IPS-20b (cell line): ENCODE measurements around the gene PI4K2B.
A peak's percentile ranks its signal among the peaks of the same experiment; 100 is the strongest.
"Not testable (repeated sequence)": the region's sequence is repeated elsewhere in the genome, so short reads cannot be mapped to it uniquely, and the experiment has no call there.

Experiments
- H3K27ac ChIP-seq: one replicate; pipeline ENCODE4 v1.5.1; 2013; ENCODE audit warnings: low read length
- H3K27me3 ChIP-seq: 2 replicates; pipeline ENCODE4 v1.6.1; 2013; ENCODE audit warnings: mild to moderate bottlenecking, low read length, inconsistent platforms; ENCODE audit not compliant: insufficient read depth
- H3K36me3 ChIP-seq: 2 replicates; pipeline ENCODE4 v1.6.1; 2013; ENCODE audit warnings: low read depth, mild to moderate bottlenecking, inconsistent platforms, low read length, moderate library complexity; ENCODE audit not compliant: insufficient read depth
- H3K4me1 ChIP-seq: 2 replicates; pipeline ENCODE4 v1.6.1; 2013; ENCODE audit warnings: mild to moderate bottlenecking, control low read depth, inconsistent platforms, low read length, moderate library complexity; ENCODE audit not compliant: insufficient read depth
- H3K4me3 ChIP-seq: 2 replicates; pipeline ENCODE4 v1.5.1; 2013; ENCODE audit warnings: mild to moderate bottlenecking, low read length, inconsistent platforms
- H3K9ac ChIP-seq: 2 replicates; pipeline ENCODE4 v1.6.1; 2013; ENCODE audit warnings: low read depth, mild to moderate bottlenecking, inconsistent platforms, low read length, moderate library complexity
- H3K9me3 ChIP-seq: 2 replicates; pipeline ENCODE4 v1.6.1; 2013; ENCODE audit warnings: mild to moderate bottlenecking, low read depth, low read length, inconsistent platforms; ENCODE audit not compliant: insufficient read depth

The PI4K2B gene

DNA sequence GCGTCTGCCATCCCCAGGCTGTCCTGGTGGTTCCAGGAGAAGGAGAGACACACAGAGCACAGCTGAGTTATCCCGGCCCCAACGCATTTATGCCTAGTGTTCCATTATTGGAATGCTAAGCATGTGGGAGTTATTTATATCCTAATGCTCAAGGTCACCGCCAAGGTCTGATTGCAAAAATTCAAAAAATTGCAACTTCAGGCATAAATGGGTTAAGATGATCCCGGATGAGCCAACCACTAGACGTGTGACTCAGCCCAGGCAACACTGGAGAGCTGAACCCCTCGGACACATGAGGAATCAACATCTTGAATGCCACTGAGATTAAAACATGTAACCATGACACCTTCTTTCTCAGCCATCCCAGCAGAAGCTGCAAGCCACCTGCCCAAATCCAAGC is 74.9 kb downstream of the PI4K2B start:
- no peak overlapping the region for H3K9ac ChIP-seq
- no peak overlapping the region for H3K4me3 ChIP-seq
- H3K4me1 ChIP-seq = no peaks in the 10 kb centered on the region; the same call in 1 of the 2 replicates
- no peaks in the 10 kb centered on the region for H3K27me3 ChIP-seq
- no peak overlapping the region for H3K27ac ChIP-seq
- H3K9me3 ChIP-seq = no peaks in the 10 kb centered on the region
- H3K36me3 ChIP-seq = no peaks in the 10 kb centered on the region; the same call in 1 of the 2 replicates

GRCh38 chr4:25310066-25310802 is 76.4 kb downstream of the PI4K2B start:
- peaks cover 8% of the 10 kb centered on the region for H3K36me3 ChIP-seq
- H3K4me1 ChIP-seq = no peaks in the 10 kb centered on the region; the same call in 1 of the 2 replicates
- H3K27me3 ChIP-seq = no peaks in the 10 kb centered on the region
- H3K4me3 ChIP-seq = no peak overlapping the region
- no peaks in the 10 kb centered on the region for H3K9me3 ChIP-seq
- H3K27ac ChIP-seq = no peak overlapping the region
- H3K9ac ChIP-seq = no peak overlapping the region

DNA sequence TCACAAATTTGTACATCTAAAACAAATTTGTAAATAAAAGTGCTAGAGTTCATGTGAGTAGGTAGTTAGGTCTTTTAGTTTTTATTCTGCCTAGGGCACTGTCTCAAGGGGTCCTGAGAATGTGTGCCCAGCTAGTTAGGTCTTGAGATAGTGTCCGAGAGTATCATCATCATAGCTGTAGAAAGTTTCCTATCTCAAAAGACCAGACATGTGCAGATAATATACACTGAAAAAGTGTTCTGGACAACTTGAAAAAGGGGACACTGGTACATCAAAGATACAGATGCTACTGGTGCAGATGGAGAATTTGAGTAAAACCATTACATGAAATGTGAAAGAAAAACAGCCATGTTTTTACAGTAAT is 77.0 kb downstream of the PI4K2B start:
- H3K27ac ChIP-seq = no peak overlapping the region
- no peak overlapping the region for H3K9ac ChIP-seq
- no peaks in the 10 kb centered on the region; the same call in 1 of the 2 replicates for H3K4me1 ChIP-seq
- H3K36me3 ChIP-seq = peaks cover 9% of the 10 kb centered on the region
- H3K9me3 ChIP-seq = no peaks in the 10 kb centered on the region
- no peaks in the 10 kb centered on the region for H3K27me3 ChIP-seq
- H3K4me3 ChIP-seq = no peak overlapping the region

DNA sequence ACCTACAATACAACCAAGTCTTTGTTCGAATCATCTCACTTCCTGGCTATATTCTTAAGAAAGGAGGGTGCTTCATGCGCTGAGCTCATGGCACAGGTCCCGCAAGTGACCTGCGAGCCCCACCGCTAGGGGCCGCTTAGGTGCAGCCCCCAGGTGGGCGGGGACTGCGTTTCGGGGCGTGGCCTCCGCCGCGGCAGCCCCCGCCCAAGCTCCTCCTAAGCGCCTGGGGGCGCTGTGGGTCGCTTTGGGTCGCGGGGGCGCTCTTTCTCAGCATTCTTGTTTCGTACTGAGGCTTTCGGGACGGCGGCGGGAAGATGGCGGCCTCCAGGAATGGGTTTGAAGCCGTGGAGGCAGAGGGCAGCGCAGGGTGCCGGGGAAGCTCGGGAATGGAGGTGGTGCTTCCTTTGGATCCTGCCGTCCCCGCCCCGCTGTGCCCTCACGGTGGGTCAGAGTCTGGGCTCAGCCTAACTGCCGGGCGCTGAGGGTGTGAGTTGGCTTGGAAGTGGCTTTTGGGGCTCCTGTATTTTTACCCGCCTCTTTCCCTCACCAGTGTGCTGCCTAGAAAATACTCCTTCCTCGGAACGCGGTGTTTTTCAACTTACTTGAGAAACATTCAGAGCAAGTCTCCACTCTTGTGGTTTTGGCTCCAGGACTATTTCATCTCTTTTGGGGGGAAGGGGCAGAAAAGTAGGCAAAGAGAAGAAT is 78.8 kb downstream of the PI4K2B start, which contains the start of gene ZCCHC4:
Gene ZCCHC4, plus strand, starts transcription at position 279 of the 705 bp plus-strand sequence. Its CDS starts 36 bp downstream, at position 315.
- H3K9ac ChIP-seq = peak within 1 kb of the TSS; percentile 98
- no peaks in the 10 kb centered on the region for H3K9me3 ChIP-seq
- no peaks in the 10 kb centered on the region for H3K27me3 ChIP-seq
- H3K36me3 ChIP-seq = peaks cover 22% of the 10 kb centered on the region
- H3K4me1 ChIP-seq = no peaks in the 10 kb centered on the region; the same call in 1 of the 2 replicates
- peak within 1 kb of the TSS; percentile 100 for H3K4me3 ChIP-seq
- peak within 1 kb of the TSS; percentile 88 for H3K27ac ChIP-seq

DNA sequence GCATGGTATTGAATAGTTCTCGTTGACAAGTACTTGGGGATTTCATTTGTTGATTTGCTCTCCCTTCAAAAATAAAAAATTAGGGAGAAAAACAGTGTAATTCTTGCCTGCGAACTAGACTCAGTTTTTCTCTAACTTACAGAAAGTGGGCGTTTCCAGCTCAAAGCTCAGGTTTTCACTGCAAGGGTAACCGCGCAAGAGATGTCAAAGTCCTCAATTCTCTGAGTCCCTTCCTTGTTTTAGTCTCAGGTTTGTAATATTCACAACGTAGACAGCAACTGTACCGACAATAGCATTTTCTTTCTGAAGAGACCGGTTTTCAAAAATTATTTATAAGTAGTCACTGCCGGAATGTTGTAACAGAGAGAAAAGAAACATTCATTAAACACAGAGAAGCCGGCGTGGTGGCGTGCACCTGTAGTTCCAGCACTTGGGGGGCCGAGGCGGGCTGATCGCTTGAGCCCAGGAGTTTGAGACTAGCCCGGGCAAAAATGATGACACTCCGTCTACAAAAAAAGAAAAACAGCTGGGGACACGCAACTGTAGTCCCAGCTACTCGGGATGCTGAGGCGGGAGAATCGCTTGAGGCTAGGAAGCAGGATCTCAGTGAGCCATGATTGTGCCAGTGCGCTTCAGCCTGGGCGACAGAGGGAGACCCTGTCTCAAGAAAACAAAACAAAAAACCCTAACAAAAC is 79.5 kb downstream of the PI4K2B start:
- Histone ChIP-seq H3K4me1 (no peaks in the 10 kb centered on the region; the same call in 1 of the 2 replicates), H3K9me3 (no peaks in the 10 kb centered on the region), H3K27ac (peak overlapping the region; percentile 88), H3K9ac (peak overlapping the region; percentile 98), H3K27me3 (no peaks in the 10 kb centered on the region), H3K36me3 (peaks cover 25% of the 10 kb centered on the region), H3K4me3 (peak overlapping the region; percentile 100)

DNA sequence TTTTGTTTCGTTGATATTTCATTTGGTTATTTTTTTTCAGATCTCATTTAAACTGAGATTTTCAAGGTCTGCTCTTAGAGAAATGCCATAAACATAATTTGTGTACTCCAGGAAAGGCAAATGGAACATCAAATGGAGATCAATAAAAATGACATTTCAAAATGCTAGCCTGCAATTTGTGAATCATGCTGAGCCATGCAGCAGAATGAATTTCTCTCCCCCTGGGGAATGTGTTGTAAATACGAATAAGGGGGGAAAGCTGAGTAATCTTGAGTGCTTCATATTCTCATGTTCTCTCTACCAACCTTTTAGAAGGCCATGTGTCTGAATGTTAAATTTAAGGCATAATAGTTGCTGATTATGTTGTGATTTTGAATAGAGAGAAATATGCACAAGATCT is 86.5 kb downstream of the PI4K2B start:
- H3K4me1 ChIP-seq = no peaks in the 10 kb centered on the region
- H3K36me3 ChIP-seq = peaks cover 25% of the 10 kb centered on the region
- H3K4me3 ChIP-seq = no peak overlapping the region
- no peaks in the 10 kb centered on the region for H3K27me3 ChIP-seq
- no peak overlapping the region for H3K9ac ChIP-seq
- no peaks in the 10 kb centered on the region for H3K9me3 ChIP-seq
- H3K27ac ChIP-seq = no peak overlapping the region

- no peaks in the 10 kb centered on the region for H3K9me3 ChIP-seq
- H3K4me3 ChIP-seq = no peak overlapping the region
- H3K27ac ChIP-seq = no peak overlapping the region
- H3K9ac ChIP-seq = no peak overlapping the region
- H3K4me1 ChIP-seq = no peaks in the 10 kb centered on the region
- no peaks in the 10 kb centered on the region for H3K27me3 ChIP-seq
- peaks cover 25% of the 10 kb centered on the region for H3K36me3 ChIP-seq
These were observed 86.9 kb downstream of the PI4K2B start for GRCh38 chr4:25320773-25321172.

DNA sequence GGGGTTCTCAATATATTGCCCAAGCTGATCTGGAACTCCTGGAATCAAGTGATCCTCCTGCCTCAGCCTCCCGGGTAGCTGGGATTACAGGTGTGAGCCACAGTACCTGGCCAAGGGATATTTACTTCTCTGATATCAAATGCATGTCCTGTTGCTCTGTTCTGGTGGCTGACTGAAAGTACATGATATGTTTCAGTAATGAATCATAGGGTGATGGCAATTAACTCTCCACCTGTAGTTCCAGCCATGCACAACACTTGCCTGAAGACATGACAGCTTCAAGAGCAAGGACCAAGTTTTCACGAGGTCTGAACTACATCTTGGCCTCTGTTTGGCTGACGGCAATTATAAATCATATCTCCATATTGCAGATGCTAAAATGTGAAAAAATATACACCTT is 87.9 kb downstream of the PI4K2B start:
- H3K36me3 ChIP-seq = peaks cover 15% of the 10 kb centered on the region
- H3K4me1 ChIP-seq = no peaks in the 10 kb centered on the region
- no peak overlapping the region for H3K9ac ChIP-seq

GRCh38 chr4:25328463-25328862 is 94.6 kb downstream of the PI4K2B start:
- H3K9me3 ChIP-seq, H3K27me3 ChIP-seq, H3K9ac ChIP-seq, H3K4me3 ChIP-seq, H3K36me3 ChIP-seq, H3K4me1 ChIP-seq, H3K27ac ChIP-seq: not testable (repeated sequence)

More for the DNA sequence above, 87.9 kb downstream of the PI4K2B start:
- Histone ChIP-seq H3K27ac (no peak overlapping the region), H3K9me3 (no peaks in the 10 kb centered on the region), H3K27me3 (no peaks in the 10 kb centered on the region), H3K4me3 (no peak overlapping the region)
